Breast epithelium (tissue), 4 donors: ENCODE data around the gene ASTN2. TPM values are rescaled to one million over a fixed set of nuclear protein-coding genes. Genes with fewer than 3 reads are reported as not detected.

ENCODE experiments used
- DNase-seq, 2 donors: peaks; one replicate each; pipeline ENCODE4 v3.0.0-alpha.2; 2019; ENCODE audit warnings: low spot score in 2 of 2
- H3K27ac ChIP-seq, 2 donors: fragments of 200-600 bp; sonication (generic) in 1 of 2; one replicate each; pipeline ENCODE4 v1.5.1; 2016 to 2019; ENCODE audit warnings: mild to moderate bottlenecking in 1 of 2
- H3K27me3 ChIP-seq, 2 donors: fragments of 200-600 bp; sonication (generic) in 1 of 2; one replicate each; pipeline versions ENCODE4 v1.5.1 to v1.6.0; 2017 to 2019; ENCODE audit warnings: control low read depth in 1 of 2, mild to moderate bottlenecking in 1 of 2
- H3K36me3 ChIP-seq: fragments of 200-600 bp; one replicate; pipeline ENCODE4 v1.5.1; 2019
- H3K4me1 ChIP-seq, 2 donors: fragments of 200-600 bp; sonication (generic); one replicate each; pipeline ENCODE4 v1.5.1; 2016 to 2019; ENCODE audit warnings: control low read depth in 1 of 2
- H3K4me3 ChIP-seq, 3 donors: fragments of 200-600 bp; sonication (generic); 1 replicate in 2 of 3; 2 replicates in 1 of 3; pipeline ENCODE4 v1.5.1; 2016 to 2019; ENCODE audit warnings: mild to moderate bottlenecking in 3 of 3, moderate library complexity in 2 of 3
- H3K9me3 ChIP-seq, 2 donors: fragments of 200-600 bp; sonication (generic) in 1 of 2; one replicate each; pipeline ENCODE4 v1.5.1; 2016 to 2019; ENCODE audit warnings: control low read depth in 1 of 2
- CTCF ChIP-seq, 3 donors: fragments of 450-650 bp; IDR thresholded peaks; one replicate each; pipeline ENCODE4 v1.5.1; 2016 to 2017; ENCODE audit warnings: antibody characterized with exemption in 3 of 3, mild to moderate bottlenecking in 3 of 3, moderate library complexity in 3 of 3
- POLR2A ChIP-seq: fragments of 450-650 bp; IDR thresholded peaks from one replicate; pipeline ENCODE4 v1.6.1; 2016; ENCODE audit warnings: antibody characterized with exemption, mild to moderate bottlenecking, moderate library complexity
- POLR2AphosphoS5 ChIP-seq, 3 donors: sonication (generic); formaldehyde crosslinking; IDR thresholded peaks; one replicate each; pipeline ENCODE4 v1.6.1; 2017; ENCODE audit warnings: antibody characterized with exemption in 3 of 3
- intact Hi-C: fragments of 100-400 bp; cut with DNase I; formaldehyde crosslinking; loops from one replicate; pipeline ENCODE4 v1.15.1; 2023; ENCODE audit warnings: low total_unique reads
- total RNA-seq, 3 donors: library from RNA; depleted of rRNA; stranded (reverse); fragments of >200 nt; gene quantifications; one replicate each; pipeline ENCODE4 v1.1.0, GENCODE V29; 2016

The ASTN2 gene
- total RNA-seq, 3 donors from 2014 or later = 9.1 to 13.8 (median 9.8) TPM

GRCh38 chr9:116663581-116663980 lies 751.3 kb downstream of the ASTN2 start:
- H3K36me3 ChIP-seq = no peaks in the 10 kb centered on the region
- H3K4me3 ChIP-seq = no peak overlapping the region
- intact Hi-C loops = no loop called here
- DNase-seq = no peak
- no peaks in the 10 kb centered on the region for H3K4me1 ChIP-seq
- peak overlapping the region in 1 of 2 donors; percentile 36 for H3K27ac ChIP-seq
- TF ChIP-seq POLR2A (no peak), CTCF (IDR thresholded peaks at IDR 0.05) (no peak), POLR2AphosphoS5 (IDR thresholded peaks at IDR 0.05) (no peak)
- H3K9me3 ChIP-seq = no peaks in the 10 kb centered on the region
- no peaks in the 10 kb centered on the region for H3K27me3 ChIP-seq

- DNase-seq = no peak
- H3K36me3 ChIP-seq = no peaks in the 10 kb centered on the region
- peak overlapping the region in 1 of 2 donors; percentile 36 for H3K27ac ChIP-seq
- intact Hi-C loops = no loop called here
- no peak overlapping the region for H3K4me3 ChIP-seq
- H3K4me1 ChIP-seq = no peaks in the 10 kb centered on the region
- TF ChIP-seq POLR2AphosphoS5 (IDR thresholded peaks at IDR 0.05) (no peak), POLR2A (no peak)
- H3K27me3 ChIP-seq = no peaks in the 10 kb centered on the region
- H3K9me3 ChIP-seq = no peaks in the 10 kb centered on the region
These were observed 752.1 kb downstream of the ASTN2 start for GRCh38 chr9:116662646-116663310.

- intact Hi-C loops = no loop called here
- Histone ChIP-seq H3K9me3 (no peaks in the 10 kb centered on the region), H3K4me3 (no peak overlapping the region), H3K4me1 (peaks cover 0 to 5% of the 10 kb centered on the region in 2 donors), H3K27ac (no peak overlapping the region), H3K36me3 (no peaks in the 10 kb centered on the region), H3K27me3 (no peaks in the 10 kb centered on the region)
- TF ChIP-seq POLR2AphosphoS5 (IDR thresholded peaks at IDR 0.05) (peak in 1 of 3 donors; percentile 18), CTCF (IDR thresholded peaks at IDR 0.05) (peak; percentile 47 to 84 (median 75)), POLR2A (no peak)
- peak in 1 of 2 donors; percentile 22 for DNase-seq
These were observed 753.6 kb downstream of the ASTN2 start for GRCh38 chr9:116661037-116661954.

- Histone ChIP-seq H3K27ac (no peak overlapping the region), H3K36me3 (no peaks in the 10 kb centered on the region), H3K9me3 (no peaks in the 10 kb centered on the region), H3K27me3 (no peaks in the 10 kb centered on the region), H3K4me1 (peaks cover 0 to 5% of the 10 kb centered on the region in 2 donors), H3K4me3 (no peak overlapping the region)
- DNase-seq = no peak
- TF ChIP-seq POLR2AphosphoS5 (IDR thresholded peaks at IDR 0.05) (no peak), POLR2A (no peak), CTCF (IDR thresholded peaks at IDR 0.05) (no peak)
- intact Hi-C loops = no loop called here
These were observed 756.6 kb downstream of the ASTN2 start for GRCh38 chr9:116658265-116658664.

- TF ChIP-seq CTCF (IDR thresholded peaks at IDR 0.05) (no peak), POLR2A (no peak), POLR2AphosphoS5 (IDR thresholded peaks at IDR 0.05) (no peak)
- Histone ChIP-seq H3K4me1 (peaks cover 0 to 5% of the 10 kb centered on the region in 2 donors), H3K36me3 (no peaks in the 10 kb centered on the region), H3K4me3 (no peak overlapping the region), H3K27me3 (no peaks in the 10 kb centered on the region), H3K27ac (no peak overlapping the region), H3K9me3 (no peaks in the 10 kb centered on the region)
- intact Hi-C loops = no loop called here
- DNase-seq = no peak
These were observed 757.9 kb downstream of the ASTN2 start for GRCh38 chr9:116656977-116657376.
